Heart right ventricle (tissue), 16 donors: Measurements from ENCODE around the gene CISD2. TPM values are rescaled to one million over a fixed set of nuclear protein-coding genes. Genes with fewer than 3 reads are reported as not detected.
"Not testable (repeated sequence)": the region's sequence is repeated elsewhere in the genome, so short reads cannot be mapped to it uniquely, and the experiment has no call there.

Experiments
- ATAC-seq, 8 donors: fragments of 200-7000 bp; cut with Tn5 transposase; one replicate each; pipeline ENCODE4 v1.9.1; 2020; ENCODE audit warnings: mild to moderate bottlenecking in 8 of 8, moderate library complexity in 8 of 8, moderate number of reproducible peaks in 1 of 8
- DNase-seq, 2 donors: peaks; one replicate each; pipeline ENCODE4 v3.0.0-alpha.2; 2020
- H3K27ac ChIP-seq, 10 donors: fragments of 200-600 bp; sonication (generic) in 2 of 10; one replicate each; pipeline versions ENCODE4 v1.5.0 to v1.8.0; 2020 to 2022; ENCODE audit warnings: mild to moderate bottlenecking in 3 of 10
- H3K27me3 ChIP-seq, 7 donors: fragments of 200-600 bp; one replicate each; pipeline ENCODE4 v1.8.0; 2021 to 2022; ENCODE audit warnings: mild to moderate bottlenecking in 2 of 7
- H3K36me3 ChIP-seq, 9 donors: fragments of 200-600 bp; sonication (generic) in 1 of 9; one replicate each; pipeline versions ENCODE4 v1.5.0 to v1.8.0; 2020 to 2022; ENCODE audit warnings: mild to moderate bottlenecking in 2 of 9
- H3K4me1 ChIP-seq, 9 donors: fragments of 200-600 bp; sonication (generic) in 1 of 9; one replicate each; pipeline versions ENCODE4 v1.5.0 to v1.8.0; 2020 to 2022; ENCODE audit warnings: mild to moderate bottlenecking in 4 of 9
- H3K4me3 ChIP-seq, 10 donors: fragments of 200-600 bp; sonication (generic) in 2 of 10; one replicate each; pipeline versions ENCODE4 v1.5.0 to v1.8.0; 2020 to 2022; ENCODE audit warnings: mild to moderate bottlenecking in 7 of 10, moderate library complexity in 2 of 10
- H3K9me3 ChIP-seq, 11 donors: fragments of 200-600 bp in 10 of 11; sonication (generic) in 2 of 11; one replicate each; pipeline versions ENCODE4 v1.5.0 to v1.8.0; 2013 to 2022; ENCODE audit warnings: mild to moderate bottlenecking in 2 of 11, control low read depth in 1 of 11, moderate library complexity in 1 of 11
- WGBS, 2 donors: extraction: QIAGEN DNeasy Blood & Tissue Kit; methylation state at CpG; one replicate each; pipeline ENCODE4 v1.1.7; 2013; ENCODE audit warnings: inconsistent platforms in 1 of 2; 5-methylcytosine and 5-hydroxymethylcytosine counted together
- intact Hi-C, 10 donors: fragments of 100-400 bp; cut with DNase I; formaldehyde crosslinking; loops; one replicate each; pipeline versions ENCODE4 v1.11.1 to v1.14.2; 2022
- long read RNA-seq, 3 donors: library from polyadenylated mRNA; unstranded; transcript quantifications; one replicate each; pipeline ENCODE4 v2.0.0, GENCODE V29; 2020 to 2021
- polyA plus RNA-seq, 2 donors: library from polyadenylated mRNA; stranded (reverse); fragments of 200-250 nt; gene quantifications; one replicate each; pipeline ENCODE4 v1.2.3, GENCODE V29; 2013
- total RNA-seq, 10 donors: library from RNA; stranded (reverse); fragmentation: NEBNext Ultra II Directional in 3 of 10; extraction: Animal tissue kit (Norgen Biotek cat#: 25700) in 3 of 10; gene quantifications; one replicate each; pipeline versions ENCODE4 v1.2.1 to v1.2.4, GENCODE V29; 2021 to 2023
- TF ChIP-seq, protein P1 (sequence below), 9 donors: fragments of 200-600 bp; sonication (generic) in 2 of 9; IDR thresholded peaks; one replicate each; pipeline versions ENCODE4 v1.5.0 to v1.8.0; 2021 to 2022; ENCODE audit warnings: antibody characterized with exemption in 9 of 9, mild to moderate bottlenecking in 5 of 9, moderate library complexity in 1 of 9
- donor health status: Arrhythmogenic right ventricular cardiomyopathy.
- donor health status: ischemic (EF 13 %, LVEDD 7.1; RV severe dilation, severe dysfunction).
- donor health status: healthy with polysubstance abuse.
- donor health status: DM: no; HTN: yes; CAD: no.
- donor health status: DM: no; HTN: no; CAD: no.
- donor health status: ischemic (EF 25% LVEDD 6.9; RV normal size, moderate dysfunction).
- donor health status: ischemic (EF 25% LVEDD 5.7; RV mildly dilated, moderate dysfunction).
- donor health status: healthy.
- donor health status: DM: yes; HTN: yes; CAD: no.
- donor health status: Ischemic cardiomyopathy.
- donor health status: ischemic (EF 35%, LVEDD 5.7; RV mildly dilated, moderate dysfunction).
- donor health status: nonischemic (EF 11% LVEDD 7.7; RV severe dilation, severe dysfunction).
- donor health status: DM: yes; HTN: yes; CAD: no.
- donor health status: PGD.
- donor health status: ischemic (EF 29% LVEDD 5.4; RV normal size, mild dysfunction).
- donor health status: nonischemic (EF 23%, LVEDD 6.1; RV moderate dilation, normal function).

Gene CISD2, protein sequence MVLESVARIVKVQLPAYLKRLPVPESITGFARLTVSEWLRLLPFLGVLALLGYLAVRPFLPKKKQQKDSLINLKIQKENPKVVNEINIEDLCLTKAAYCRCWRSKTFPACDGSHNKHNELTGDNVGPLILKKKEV
- 10 to 100 TPM; 12.1 to 22.1 (median 16.9) TPM for total RNA-seq
- polyA plus RNA-seq = 10 to 100 TPM; 11.0 to 31.0 TPM
- long read RNA-seq, donor 1, full-length matches to known transcripts = 35 of 35 reads
- long read RNA-seq, donor 1, partial matches to known transcripts = 0 of 35 reads
- long read RNA-seq, donor 1, other reads (novel, unspliced or antisense) = 0 of 35 reads
- long read RNA-seq, donor 2, full-length matches to known transcripts = 31 of 34 reads
- long read RNA-seq, donor 2, partial matches to known transcripts = 0 of 34 reads
- long read RNA-seq, donor 2, other reads (novel, unspliced or antisense) = 3 of 34 reads
- long read RNA-seq, donor 3, full-length matches to known transcripts = 62 of 64 reads
- long read RNA-seq, donor 3, partial matches to known transcripts = 1 of 64 reads
- long read RNA-seq, donor 3, other reads (novel, unspliced or antisense) = 1 of 64 reads

DNA sequence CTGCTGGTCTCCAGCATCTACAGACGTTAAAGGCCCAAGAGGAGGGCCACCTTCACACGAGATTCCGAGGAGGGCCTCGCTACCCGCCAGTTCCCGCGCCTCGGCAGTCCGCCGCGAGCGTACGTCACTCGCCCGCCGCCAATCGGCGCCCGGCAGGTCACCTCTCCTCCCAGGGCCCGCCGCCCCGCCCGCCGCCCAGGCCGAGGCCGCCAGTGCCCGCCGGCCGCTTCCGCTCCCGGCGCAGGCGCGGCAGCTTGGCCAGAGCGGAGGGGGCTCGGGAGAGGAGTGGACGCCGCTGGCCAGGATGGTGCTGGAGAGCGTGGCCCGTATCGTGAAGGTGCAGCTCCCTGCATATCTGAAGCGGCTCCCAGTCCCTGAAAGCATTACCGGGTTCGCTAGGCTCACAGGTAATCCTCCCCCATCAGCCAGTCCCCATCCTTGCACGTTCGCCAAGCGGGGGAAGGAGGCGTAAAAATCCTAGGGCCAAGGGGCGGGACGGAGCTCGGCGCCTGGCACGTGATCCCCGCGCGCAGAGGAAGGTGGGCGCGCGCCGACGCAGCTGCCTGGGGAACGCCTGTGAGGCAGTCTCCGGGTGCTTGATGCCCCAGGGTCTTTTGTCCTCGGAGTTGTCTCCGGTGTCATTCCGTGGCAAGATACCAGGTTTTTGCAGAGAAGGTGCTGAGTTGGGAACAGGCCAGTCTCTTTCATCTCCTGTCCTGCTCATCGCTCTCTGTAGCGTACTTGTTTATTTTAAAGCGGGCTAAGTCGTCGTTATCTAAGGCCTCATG is at the start of gene CISD2:
Gene CISD2 (plus strand): TSS at position 212 of the 788 bp plus-strand sequence. CDS start 93 bp downstream, at position 305.
- TF ChIP-seq, protein P1, sequence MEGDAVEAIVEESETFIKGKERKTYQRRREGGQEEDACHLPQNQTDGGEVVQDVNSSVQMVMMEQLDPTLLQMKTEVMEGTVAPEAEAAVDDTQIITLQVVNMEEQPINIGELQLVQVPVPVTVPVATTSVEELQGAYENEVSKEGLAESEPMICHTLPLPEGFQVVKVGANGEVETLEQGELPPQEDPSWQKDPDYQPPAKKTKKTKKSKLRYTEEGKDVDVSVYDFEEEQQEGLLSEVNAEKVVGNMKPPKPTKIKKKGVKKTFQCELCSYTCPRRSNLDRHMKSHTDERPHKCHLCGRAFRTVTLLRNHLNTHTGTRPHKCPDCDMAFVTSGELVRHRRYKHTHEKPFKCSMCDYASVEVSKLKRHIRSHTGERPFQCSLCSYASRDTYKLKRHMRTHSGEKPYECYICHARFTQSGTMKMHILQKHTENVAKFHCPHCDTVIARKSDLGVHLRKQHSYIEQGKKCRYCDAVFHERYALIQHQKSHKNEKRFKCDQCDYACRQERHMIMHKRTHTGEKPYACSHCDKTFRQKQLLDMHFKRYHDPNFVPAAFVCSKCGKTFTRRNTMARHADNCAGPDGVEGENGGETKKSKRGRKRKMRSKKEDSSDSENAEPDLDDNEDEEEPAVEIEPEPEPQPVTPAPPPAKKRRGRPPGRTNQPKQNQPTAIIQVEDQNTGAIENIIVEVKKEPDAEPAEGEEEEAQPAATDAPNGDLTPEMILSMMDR (IDR thresholded peaks at IDR 0.05) = peak in 1 of 9 donors; percentile 8
- WGBS, 2 donors = 0% methylated on average over 69 to 71 of the region's 71 CpGs
- DNase-seq (peak; percentile 91 to 93), ATAC-seq (peak; percentile 97 to 100 (median 97))
- Histone ChIP-seq H3K9me3 (no peaks in the 10 kb centered on the region), H3K36me3 (no peaks in the 10 kb centered on the region), H3K27ac (peak within 1 kb of the TSS; percentile 82 to 97 (median 92)), H3K4me1 (peaks cover 0 to 49% (median 19%) of the 10 kb centered on the region in 9 donors), H3K4me3 (peak within 1 kb of the TSS; percentile 49 to 82 (median 71)), H3K27me3 (no peaks in the 10 kb centered on the region)
- intact Hi-C loops = loop anchor here in 9 of 10 donors (1.0 to 10.0 kb wide), 10 partner anchors 37 to 364 kb away; partner anchors contain the start of genes UBE2D3 (in 6 of the 9), SLC9B1 (in 4 of the 9), MANBA (in 1 of the 9) and NFKB1 (in 1 of the 9)

DNA sequence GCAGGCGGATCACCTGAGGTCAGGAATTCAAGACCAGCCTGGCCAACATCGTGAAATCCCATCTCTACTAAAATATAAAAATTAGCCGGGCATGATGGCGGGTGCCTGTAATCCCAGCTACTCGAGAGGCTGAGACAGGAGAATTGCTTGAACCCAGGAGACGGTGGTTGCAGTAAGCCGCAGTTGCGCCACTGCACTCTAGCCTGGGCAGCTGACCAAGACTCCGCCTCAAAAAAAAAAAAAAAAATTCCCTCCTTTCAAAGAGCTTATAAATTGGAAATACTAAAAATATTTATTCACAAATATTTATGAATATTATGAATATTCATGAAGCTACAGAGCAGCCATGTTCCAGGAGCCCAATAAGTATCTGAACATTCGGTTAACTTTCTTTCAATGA is 49.7 kb upstream of the CISD2 start:
- ATAC-seq, H3K27me3 ChIP-seq, H3K9me3 ChIP-seq, intact Hi-C loops, DNase-seq: not testable (repeated sequence)
- H3K36me3 ChIP-seq = peaks cover 0 to 65% (median 0%) of the 10 kb centered on the region in 9 donors
- H3K4me1 ChIP-seq = peaks cover 15 to 100% (median 95%) of the 10 kb centered on the region in 9 donors
- WGBS, 2 donors = 88 to 91% methylated on average over 10 of the region's 10 CpGs
- peak overlapping the region in 5 of 10 donors; percentile 1 to 55 (median 43) for H3K27ac ChIP-seq
- peak overlapping the region in 2 of 10 donors; percentile 18 to 22 for H3K4me3 ChIP-seq

DNA sequence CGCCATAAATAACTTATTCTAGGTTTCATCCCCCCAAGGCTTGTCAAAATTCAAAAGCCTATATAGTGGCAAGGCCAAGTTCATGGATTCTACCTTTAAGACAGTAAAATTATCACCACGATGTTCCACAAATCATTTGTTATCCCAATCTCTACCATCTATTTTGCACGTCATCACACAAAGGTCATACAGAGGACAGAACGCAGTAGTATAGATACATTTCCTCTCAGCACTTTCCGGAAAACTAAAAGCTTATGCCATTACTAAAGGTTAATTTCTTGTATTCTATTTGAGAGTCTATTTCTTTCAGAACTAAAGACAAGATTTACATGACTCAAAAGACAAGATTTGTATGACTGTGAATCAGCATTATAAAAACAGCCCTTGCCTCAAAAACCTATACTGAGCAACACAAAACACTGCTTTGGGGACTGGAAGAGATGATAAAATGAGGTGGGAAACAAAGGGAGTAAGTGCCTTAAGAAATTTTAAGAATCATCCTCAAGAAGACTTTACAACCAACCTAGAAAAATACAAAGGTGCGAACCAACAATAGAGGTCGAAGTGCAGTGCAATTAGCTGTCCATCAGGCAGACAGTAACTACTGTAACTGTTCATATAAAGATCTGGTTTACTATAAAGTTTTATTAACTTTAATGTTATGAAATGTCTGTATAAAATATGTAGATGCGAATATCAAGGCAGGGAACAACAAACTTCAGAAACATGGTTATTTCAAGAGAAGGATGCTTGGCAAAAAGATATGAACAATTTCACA is 49.0 kb upstream of the CISD2 start:
- ATAC-seq = no peak
- peak overlapping the region in 8 of 10 donors; percentile 8 to 55 (median 45) for H3K27ac ChIP-seq
- peak overlapping the region in 3 of 10 donors; percentile 2 to 22 (median 18) for H3K4me3 ChIP-seq
- H3K9me3 ChIP-seq = no peaks in the 10 kb centered on the region
- H3K36me3 ChIP-seq = peaks cover 0 to 65% (median 0%) of the 10 kb centered on the region in 9 donors
- DNase-seq = no peak
- no peaks in the 10 kb centered on the region for H3K27me3 ChIP-seq
- TF ChIP-seq, protein P1 (IDR thresholded peaks at IDR 0.05) = no peak
- H3K4me1 ChIP-seq = peaks cover 16 to 100% (median 97%) of the 10 kb centered on the region in 9 donors
- 45 to 49% methylated on average over 8 of the region's 8 CpGs for WGBS, 2 donors
- intact Hi-C loops = loop anchor here in 2 of 10 donors (10.0 kb wide), 2 partner anchors 55 to 195 kb away; partner anchors contain the start of genes MANBA (in 1 of the 2) and SLC9B1 (in 1 of the 2)

DNA sequence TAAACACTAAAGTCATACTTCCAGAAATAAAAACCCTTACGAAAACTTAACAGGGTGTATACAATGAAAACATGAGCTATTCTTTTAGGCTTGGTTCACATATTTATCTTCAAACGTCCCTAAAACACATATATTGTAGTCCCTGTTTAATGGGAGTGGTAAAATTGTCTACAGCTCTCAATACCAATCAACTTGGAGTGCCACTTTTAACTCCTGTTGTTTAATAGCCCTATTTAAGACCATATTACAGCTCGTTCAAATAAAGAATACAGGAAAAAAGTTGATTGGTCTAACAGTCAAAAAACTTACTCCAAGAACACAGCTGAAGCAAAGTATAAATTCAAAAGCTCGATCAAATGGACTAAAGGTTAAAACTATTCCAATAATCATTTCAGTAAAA is 45.3 kb upstream of the CISD2 start:
- Histone ChIP-seq H3K4me1 (peaks cover 5 to 67% (median 64%) of the 10 kb centered on the region in 9 donors), H3K4me3 (peak overlapping the region in 8 of 10 donors; percentile 71 to 91 (median 88)), H3K27me3 (no peaks in the 10 kb centered on the region), H3K36me3 (peaks cover 0 to 38% (median 0%) of the 10 kb centered on the region in 9 donors), H3K9me3 (no peaks in the 10 kb centered on the region), H3K27ac (peak overlapping the region in 3 of 10 donors; percentile 18 to 100 (median 99))
- TF ChIP-seq, protein P1 (IDR thresholded peaks at IDR 0.05) = no peak
- DNase-seq = no peak
- ATAC-seq = no peak
- intact Hi-C loops = loop anchor here in 2 of 10 donors (10.0 kb wide), 2 partner anchors 59 to 191 kb away; partner anchors contain the start of genes MANBA (in 1 of the 2) and SLC9B1 (in 1 of the 2)
- WGBS, 2 donors = 21 to 27% methylated on average over 4 of the region's 4 CpGs
